ENCODE data around the gene STEAP2. TPM values are rescaled to one million over a fixed set of nuclear protein-coding genes. Genes with fewer than 3 reads are reported as not detected.

STEAP2 gene
- total RNA-seq, 1 donor from 2014 or later: not detected

DNA sequence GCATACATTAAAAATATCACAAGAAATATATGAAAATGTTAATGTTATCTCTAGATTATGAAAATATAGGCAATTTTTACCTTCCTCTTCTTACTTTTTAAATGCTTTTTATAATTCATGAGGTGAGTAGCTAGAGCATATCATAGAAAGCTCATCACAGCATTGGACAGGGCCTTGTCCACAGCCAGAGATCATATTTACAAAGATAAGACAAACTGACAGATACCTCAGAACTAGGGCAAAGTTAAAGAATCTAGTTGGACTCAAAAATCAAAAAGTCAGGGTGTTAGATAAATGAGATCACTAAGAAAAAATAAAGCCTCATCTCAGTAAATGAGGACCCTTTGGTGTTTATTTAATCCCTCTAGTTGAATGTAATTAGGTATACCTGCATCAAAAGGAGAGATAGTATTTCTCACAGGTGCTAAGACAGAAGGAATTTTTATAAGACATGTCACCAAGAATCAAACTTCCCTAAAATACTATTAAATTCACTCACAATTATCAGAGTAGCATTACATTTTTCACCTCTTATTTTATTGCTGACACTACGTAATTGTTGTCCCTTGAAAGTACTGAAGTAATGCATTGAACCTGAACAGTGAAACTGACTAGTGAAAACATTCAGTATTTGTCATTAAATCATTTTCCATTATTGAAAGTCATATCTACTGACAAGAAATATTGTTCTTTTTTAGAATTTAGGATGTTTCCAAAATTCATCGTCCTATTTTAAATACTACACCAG lies 59.1 kb downstream of the STEAP2 start:
- intact Hi-C loops (cut with micrococcal nuclease): no loop called here
- Mint-ChIP-seq H3K36me3 (ENCODE audit: low read depth) (no peaks in the 10 kb centered on the region), H3K9me3 (no peaks in the 10 kb centered on the region), H3K27me3 (ENCODE audit: low read depth) (peaks cover 5% of the 10 kb centered on the region), H3K4me3 (ENCODE audit: low read depth) (no peak overlapping the region), H3K27ac (no peak overlapping the region), H3K4me1 (ENCODE audit: low read depth) (no peaks in the 10 kb centered on the region)
- no peak for DNase-seq (ENCODE audit: low spot score)

DNA sequence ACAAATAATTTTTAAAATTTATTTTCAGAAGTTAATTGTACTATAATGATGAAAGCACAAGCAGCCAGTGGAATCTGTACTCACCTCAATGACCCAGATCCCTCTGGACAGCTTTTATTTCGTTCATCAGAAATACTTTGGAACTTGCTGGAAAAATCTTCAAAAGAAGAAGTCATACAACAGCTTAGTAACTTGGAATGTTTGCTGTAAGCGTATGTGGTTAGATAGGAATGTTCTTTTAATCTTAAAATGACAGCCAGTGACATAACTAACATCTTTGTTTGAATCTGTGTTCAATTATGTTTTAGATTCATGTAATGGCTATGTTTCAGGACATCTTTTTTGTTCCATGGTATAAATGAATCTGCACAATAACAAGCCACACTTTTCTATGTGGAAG lies 60.2 kb downstream of the STEAP2 start:
- H3K9me3 Mint-ChIP-seq: no peaks in the 10 kb centered on the region
- H3K36me3 Mint-ChIP-seq (ENCODE audit: low read depth): no peaks in the 10 kb centered on the region
- DNase-seq (ENCODE audit: low spot score): no peak
- H3K4me1 Mint-ChIP-seq (ENCODE audit: low read depth): no peaks in the 10 kb centered on the region
- H3K4me3 Mint-ChIP-seq (ENCODE audit: low read depth): no peak overlapping the region
- peaks cover 5% of the 10 kb centered on the region for H3K27me3 Mint-ChIP-seq (ENCODE audit: low read depth)
- H3K27ac Mint-ChIP-seq: no peak overlapping the region
- intact Hi-C loops (cut with micrococcal nuclease): no loop called here

DNA sequence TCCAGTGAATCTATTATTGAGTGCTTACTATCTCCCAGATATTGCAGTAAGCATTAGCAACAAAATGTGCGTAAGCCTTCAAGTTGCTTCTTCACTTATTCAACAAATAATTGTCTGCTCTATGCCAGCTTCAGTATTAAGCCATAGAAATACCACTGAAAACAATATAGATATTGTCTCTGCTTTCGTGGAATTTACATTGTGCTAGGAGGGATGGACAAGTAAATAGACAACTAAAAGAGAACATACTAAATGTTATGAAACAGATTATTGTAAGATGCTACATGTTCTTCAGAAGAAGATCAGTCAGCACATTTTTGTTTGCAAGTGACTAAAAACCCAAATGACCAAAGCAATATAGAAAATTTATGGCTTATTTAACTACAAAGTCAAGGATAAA lies 60.7 kb downstream of the STEAP2 start:
- intact Hi-C loops (cut with micrococcal nuclease): no loop called here
- Mint-ChIP-seq H3K4me3 (ENCODE audit: low read depth) (no peak overlapping the region), H3K4me1 (ENCODE audit: low read depth) (no peaks in the 10 kb centered on the region), H3K27me3 (ENCODE audit: low read depth) (peaks cover 5% of the 10 kb centered on the region), H3K9me3 (no peaks in the 10 kb centered on the region), H3K27ac (no peak overlapping the region), H3K36me3 (ENCODE audit: low read depth) (no peaks in the 10 kb centered on the region)
- no peak for DNase-seq (ENCODE audit: low spot score)

DNA sequence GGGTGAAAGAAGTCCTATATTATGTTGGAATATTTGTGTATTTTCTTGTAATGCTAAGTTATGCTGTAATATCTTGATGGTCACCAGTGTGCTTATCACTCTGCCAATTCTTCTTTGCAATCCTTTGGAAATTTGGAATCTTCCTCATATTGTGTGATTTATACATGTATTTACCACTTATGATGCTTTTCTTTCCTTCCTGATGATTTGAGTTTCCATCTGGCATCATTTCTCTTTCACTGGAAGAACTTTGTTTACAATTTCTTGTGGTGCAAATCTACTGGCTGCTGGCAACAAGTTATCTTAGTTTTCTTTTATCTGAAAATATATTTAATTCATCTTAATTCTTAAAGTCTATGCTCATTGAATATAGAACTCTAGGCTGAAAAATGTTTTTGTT lies 62.6 kb downstream of the STEAP2 start:
- Mint-ChIP-seq H3K27ac (no peak overlapping the region), H3K4me3 (ENCODE audit: low read depth) (no peak overlapping the region), H3K36me3 (ENCODE audit: low read depth) (no peaks in the 10 kb centered on the region), H3K4me1 (ENCODE audit: low read depth) (no peaks in the 10 kb centered on the region), H3K27me3 (ENCODE audit: low read depth) (peaks cover 2% of the 10 kb centered on the region), H3K9me3 (no peaks in the 10 kb centered on the region)
- DNase-seq (ENCODE audit: low spot score): no peak
- intact Hi-C loops (cut with micrococcal nuclease): no loop called here

DNA sequence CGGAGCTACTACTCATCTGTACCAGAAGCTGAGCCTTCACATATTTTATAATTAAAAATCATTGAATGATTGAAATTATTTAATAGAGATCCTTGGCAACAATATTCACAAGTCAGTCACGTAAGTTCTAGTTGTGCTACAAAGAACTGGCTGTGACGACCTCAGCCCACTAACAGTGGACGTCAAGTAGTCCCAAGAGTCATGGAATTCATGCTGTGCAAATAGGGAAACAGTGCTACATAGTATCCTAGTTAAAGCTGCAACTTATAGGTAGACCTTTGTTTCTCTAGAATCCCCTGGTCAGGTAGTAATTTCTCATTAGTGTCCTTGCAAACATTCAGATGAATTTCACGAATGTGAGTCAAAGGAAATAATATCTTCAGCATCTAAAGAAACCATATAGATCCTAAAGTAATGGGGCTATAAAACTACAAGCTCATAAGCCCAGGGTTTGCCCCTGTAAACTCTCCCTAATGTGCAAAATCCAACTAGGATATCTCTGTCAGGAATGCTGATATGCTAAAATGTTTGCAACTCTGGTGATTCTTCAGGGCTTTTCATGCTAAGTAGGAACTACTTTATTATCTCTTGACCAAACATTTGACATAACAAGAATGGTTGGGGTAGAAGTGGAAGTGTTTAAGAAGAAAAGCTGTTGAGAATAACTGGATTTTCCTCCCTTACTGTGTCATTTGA lies 64.6 kb downstream of the STEAP2 start:
- Mint-ChIP-seq H3K27me3 (ENCODE audit: low read depth) (peaks cover 5% of the 10 kb centered on the region), H3K4me3 (ENCODE audit: low read depth) (no peak overlapping the region), H3K4me1 (ENCODE audit: low read depth) (no peaks in the 10 kb centered on the region), H3K27ac (no peak overlapping the region), H3K9me3 (no peaks in the 10 kb centered on the region), H3K36me3 (ENCODE audit: low read depth) (no peaks in the 10 kb centered on the region)
- DNase-seq (ENCODE audit: low spot score): no peak
- intact Hi-C loops (cut with micrococcal nuclease): no loop called here

Other genes starting within 250 kb of the STEAP2 start
- gene STEAP1, start 57.3 kb upstream of the STEAP2 start, total RNA-seq: 0.46 and 0.50 TPM in 2 replicates
- 0.34 and 0.51 TPM in 2 replicates for gene CFAP69, start 33.4 kb downstream of the STEAP2 start, total RNA-seq
- gene FAM237B, start 109.6 kb downstream of the STEAP2 start, total RNA-seq: not detected in 2 replicates
- 29.3 and 32.0 TPM in 2 replicates for gene GTPBP10, start 135.0 kb downstream of the STEAP2 start, total RNA-seq
- gene CLDN12, start 191.7 kb downstream of the STEAP2 start, total RNA-seq: 7.1 and 7.2 TPM in 2 replicates